ENCODE measurements around the gene ECSCR.

Gene ECSCR

GRCh38 chr5:139474890-139475791 is 12.6 kb upstream of the ECSCR start:
- Histone ChIP-seq H3K4me3 (ENCODE audit: insufficient read depth, low read depth, low read length, poor library complexity, severe bottlenecking) (no peak overlapping the region), H3K4me1 (ENCODE audit: control insufficient read depth, insufficient read depth, low read length, poor library complexity, severe bottlenecking) (peaks cover 62% of the 10 kb centered on the region), H3K27me3 (replicated peaks; ENCODE audit: control insufficient read depth, insufficient read depth, low read length, poor library complexity, severe bottlenecking) (no peaks in the 10 kb centered on the region), H3K27ac (ENCODE audit: insufficient read depth, low read length, poor library complexity, severe bottlenecking) (peak overlapping the region; percentile 47), H3K36me3 (ENCODE audit: control insufficient read depth, insufficient read depth, low read length) (peaks cover 27% of the 10 kb centered on the region), H3K9me3 (ENCODE audit: control insufficient read depth, low read length) (no peaks in the 10 kb centered on the region)
- no peak for DNase-seq

- Histone ChIP-seq H3K36me3 (ENCODE audit: control insufficient read depth, insufficient read depth, low read length) (peaks cover 22% of the 10 kb centered on the region), H3K4me3 (ENCODE audit: insufficient read depth, low read depth, low read length, poor library complexity, severe bottlenecking) (no peak overlapping the region), H3K27me3 (replicated peaks; ENCODE audit: control insufficient read depth, insufficient read depth, low read length, poor library complexity, severe bottlenecking) (no peaks in the 10 kb centered on the region), H3K27ac (ENCODE audit: insufficient read depth, low read length, poor library complexity, severe bottlenecking) (peak overlapping the region; percentile 34), H3K9me3 (ENCODE audit: control insufficient read depth, low read length) (no peaks in the 10 kb centered on the region), H3K4me1 (ENCODE audit: control insufficient read depth, insufficient read depth, low read length, poor library complexity, severe bottlenecking) (peaks cover 64% of the 10 kb centered on the region)
- DNase-seq: no peak
Observed at GRCh38 chr5:139473565-139473964, 11.0 kb upstream of the ECSCR start.

- no peak overlapping the region for H3K4me3 ChIP-seq (ENCODE audit: insufficient read depth, low read depth, low read length, poor library complexity, severe bottlenecking)
- H3K36me3 ChIP-seq (ENCODE audit: control insufficient read depth, insufficient read depth, low read length): peaks cover 17% of the 10 kb centered on the region
- no peaks in the 10 kb centered on the region for H3K27me3 ChIP-seq (replicated peaks; ENCODE audit: control insufficient read depth, insufficient read depth, low read length, poor library complexity, severe bottlenecking)
- no peak for DNase-seq
- peak overlapping the region; percentile 68 for H3K27ac ChIP-seq (ENCODE audit: insufficient read depth, low read length, poor library complexity, severe bottlenecking)
- peaks cover 68% of the 10 kb centered on the region for H3K4me1 ChIP-seq (ENCODE audit: control insufficient read depth, insufficient read depth, low read length, poor library complexity, severe bottlenecking)
- H3K9me3 ChIP-seq (ENCODE audit: control insufficient read depth, low read length): no peaks in the 10 kb centered on the region
Observed at GRCh38 chr5:139473105-139473504, 10.6 kb upstream of the ECSCR start.

- no peak overlapping the region for H3K4me3 ChIP-seq (ENCODE audit: insufficient read depth, low read depth, low read length, poor library complexity, severe bottlenecking)
- H3K36me3 ChIP-seq (ENCODE audit: control insufficient read depth, insufficient read depth, low read length): peaks cover 11% of the 10 kb centered on the region
- peaks cover 68% of the 10 kb centered on the region for H3K4me1 ChIP-seq (ENCODE audit: control insufficient read depth, insufficient read depth, low read length, poor library complexity, severe bottlenecking)
- H3K9me3 ChIP-seq (ENCODE audit: control insufficient read depth, low read length): no peaks in the 10 kb centered on the region
- no peak for DNase-seq
- H3K27ac ChIP-seq (ENCODE audit: insufficient read depth, low read length, poor library complexity, severe bottlenecking): peak overlapping the region; percentile 68
- no peaks in the 10 kb centered on the region for H3K27me3 ChIP-seq (replicated peaks; ENCODE audit: control insufficient read depth, insufficient read depth, low read length, poor library complexity, severe bottlenecking)
Observed at GRCh38 chr5:139472386-139473030, 10.0 kb upstream of the ECSCR start.

GRCh38 chr5:139470821-139471300 is 8.3 kb upstream of the ECSCR start, which contains the start of gene SMIM33:
TSS of gene SMIM33 (plus strand) at chr5:139471004. CDS start at chr5:139471122, 118 bp downstream.
- peaks cover 62% of the 10 kb centered on the region for H3K4me1 ChIP-seq (ENCODE audit: control insufficient read depth, insufficient read depth, low read length, poor library complexity, severe bottlenecking)
- H3K36me3 ChIP-seq (ENCODE audit: control insufficient read depth, insufficient read depth, low read length): no peaks in the 10 kb centered on the region
- DNase-seq: peak in 2 of 3 donors; percentile 28 to 30
- peak within 1 kb of the TSS; percentile 68 for H3K27ac ChIP-seq (ENCODE audit: insufficient read depth, low read length, poor library complexity, severe bottlenecking)
- peak within 1 kb of the TSS; percentile 56 for H3K4me3 ChIP-seq (ENCODE audit: insufficient read depth, low read depth, low read length, poor library complexity, severe bottlenecking)
- no peaks in the 10 kb centered on the region for H3K9me3 ChIP-seq (ENCODE audit: control insufficient read depth, low read length)
- no peaks in the 10 kb centered on the region for H3K27me3 ChIP-seq (replicated peaks; ENCODE audit: control insufficient read depth, insufficient read depth, low read length, poor library complexity, severe bottlenecking)

GRCh38 chr5:139468421-139468931 is 5.9 kb upstream of the ECSCR start:
- Histone ChIP-seq H3K4me1 (ENCODE audit: control insufficient read depth, insufficient read depth, low read length, poor library complexity, severe bottlenecking) (peaks cover 45% of the 10 kb centered on the region), H3K4me3 (ENCODE audit: insufficient read depth, low read depth, low read length, poor library complexity, severe bottlenecking) (no peak overlapping the region), H3K27ac (ENCODE audit: insufficient read depth, low read length, poor library complexity, severe bottlenecking) (no peak overlapping the region), H3K36me3 (ENCODE audit: control insufficient read depth, insufficient read depth, low read length) (no peaks in the 10 kb centered on the region), H3K9me3 (ENCODE audit: control insufficient read depth, low read length) (no peaks in the 10 kb centered on the region), H3K27me3 (replicated peaks; ENCODE audit: control insufficient read depth, insufficient read depth, low read length, poor library complexity, severe bottlenecking) (no peaks in the 10 kb centered on the region)
- DNase-seq: no peak

GRCh38 chr5:139461698-139462097 is 845 bp downstream of the ECSCR start:
- peaks cover 31% of the 10 kb centered on the region for H3K4me1 ChIP-seq (ENCODE audit: control insufficient read depth, insufficient read depth, low read length, poor library complexity, severe bottlenecking)
- H3K27me3 ChIP-seq (replicated peaks; ENCODE audit: control insufficient read depth, insufficient read depth, low read length, poor library complexity, severe bottlenecking): no peaks in the 10 kb centered on the region
- DNase-seq: no peak
- H3K27ac ChIP-seq (ENCODE audit: insufficient read depth, low read length, poor library complexity, severe bottlenecking): no peak overlapping the region
- no peaks in the 10 kb centered on the region for H3K9me3 ChIP-seq (ENCODE audit: control insufficient read depth, low read length)
- no peak overlapping the region for H3K4me3 ChIP-seq (ENCODE audit: insufficient read depth, low read depth, low read length, poor library complexity, severe bottlenecking)
- H3K36me3 ChIP-seq (ENCODE audit: control insufficient read depth, insufficient read depth, low read length): no peaks in the 10 kb centered on the region

- Histone ChIP-seq H3K4me3 (ENCODE audit: insufficient read depth, low read depth, low read length, poor library complexity, severe bottlenecking) (no peak overlapping the region), H3K27me3 (replicated peaks; ENCODE audit: control insufficient read depth, insufficient read depth, low read length, poor library complexity, severe bottlenecking) (no peaks in the 10 kb centered on the region), H3K27ac (ENCODE audit: insufficient read depth, low read length, poor library complexity, severe bottlenecking) (no peak overlapping the region), H3K9me3 (ENCODE audit: control insufficient read depth, low read length) (no peaks in the 10 kb centered on the region), H3K36me3 (ENCODE audit: control insufficient read depth, insufficient read depth, low read length) (no peaks in the 10 kb centered on the region), H3K4me1 (ENCODE audit: control insufficient read depth, insufficient read depth, low read length, poor library complexity, severe bottlenecking) (peaks cover 31% of the 10 kb centered on the region)
- no peak for DNase-seq
Observed at GRCh38 chr5:139461176-139461575, 1.4 kb downstream of the ECSCR start.

GRCh38 chr5:139460455-139460854 is 2.1 kb downstream of the ECSCR start:
- Histone ChIP-seq H3K27me3 (replicated peaks; ENCODE audit: control insufficient read depth, insufficient read depth, low read length, poor library complexity, severe bottlenecking) (no peaks in the 10 kb centered on the region), H3K4me1 (ENCODE audit: control insufficient read depth, insufficient read depth, low read length, poor library complexity, severe bottlenecking) (peaks cover 31% of the 10 kb centered on the region), H3K27ac (ENCODE audit: insufficient read depth, low read length, poor library complexity, severe bottlenecking) (no peak overlapping the region), H3K9me3 (ENCODE audit: control insufficient read depth, low read length) (no peaks in the 10 kb centered on the region), H3K4me3 (ENCODE audit: insufficient read depth, low read depth, low read length, poor library complexity, severe bottlenecking) (no peak overlapping the region), H3K36me3 (ENCODE audit: control insufficient read depth, insufficient read depth, low read length) (no peaks in the 10 kb centered on the region)
- no peak for DNase-seq
